HEK293T (cell line): ENCODE data around the gene C3orf33.

Source experiments
- BHLHE40 ChIP-seq: fragments of 450-650 bp; IDR thresholded peaks from 2 replicates; pipeline ENCODE4 v1.6.1; 2016; ENCODE audit warnings: mild to moderate bottlenecking, moderate library complexity, borderline replicate concordance
- FOXA1 ChIP-seq: fragments of 450-650 bp; IDR thresholded peaks from 2 replicates; pipeline ENCODE4 v1.6.1; 2016; ENCODE audit warnings: mild to moderate bottlenecking
- FOXK2 ChIP-seq: fragments of 450-650 bp; IDR thresholded peaks from 2 replicates; pipeline ENCODE4 v1.6.1; 2016; ENCODE audit warnings: mild to moderate bottlenecking
- FOXM1 ChIP-seq: fragments of 450-650 bp; IDR thresholded peaks from 2 replicates; pipeline ENCODE4 v1.6.1; 2017; ENCODE audit warnings: mild to moderate bottlenecking, borderline replicate concordance
- SP1 ChIP-seq: fragments of 450-650 bp; IDR thresholded peaks from 2 replicates; pipeline ENCODE4 v1.6.1; 2017
- ZNF384 ChIP-seq: fragments of 450-650 bp; IDR thresholded peaks from 2 replicates; pipeline ENCODE4 v1.6.1; 2016

- TF ChIP-seq FOXK2 (no peak), FOXM1 (no peak), FOXA1 (no peak), BHLHE40 (no peak), SP1 (no peak), ZNF384 (no peak)
These were observed 37.5 kb upstream of the C3orf33 start for GRCh38 chr3:155843569-155843968.
